Measurements from ENCODE around the gene MDM4.

DNA sequence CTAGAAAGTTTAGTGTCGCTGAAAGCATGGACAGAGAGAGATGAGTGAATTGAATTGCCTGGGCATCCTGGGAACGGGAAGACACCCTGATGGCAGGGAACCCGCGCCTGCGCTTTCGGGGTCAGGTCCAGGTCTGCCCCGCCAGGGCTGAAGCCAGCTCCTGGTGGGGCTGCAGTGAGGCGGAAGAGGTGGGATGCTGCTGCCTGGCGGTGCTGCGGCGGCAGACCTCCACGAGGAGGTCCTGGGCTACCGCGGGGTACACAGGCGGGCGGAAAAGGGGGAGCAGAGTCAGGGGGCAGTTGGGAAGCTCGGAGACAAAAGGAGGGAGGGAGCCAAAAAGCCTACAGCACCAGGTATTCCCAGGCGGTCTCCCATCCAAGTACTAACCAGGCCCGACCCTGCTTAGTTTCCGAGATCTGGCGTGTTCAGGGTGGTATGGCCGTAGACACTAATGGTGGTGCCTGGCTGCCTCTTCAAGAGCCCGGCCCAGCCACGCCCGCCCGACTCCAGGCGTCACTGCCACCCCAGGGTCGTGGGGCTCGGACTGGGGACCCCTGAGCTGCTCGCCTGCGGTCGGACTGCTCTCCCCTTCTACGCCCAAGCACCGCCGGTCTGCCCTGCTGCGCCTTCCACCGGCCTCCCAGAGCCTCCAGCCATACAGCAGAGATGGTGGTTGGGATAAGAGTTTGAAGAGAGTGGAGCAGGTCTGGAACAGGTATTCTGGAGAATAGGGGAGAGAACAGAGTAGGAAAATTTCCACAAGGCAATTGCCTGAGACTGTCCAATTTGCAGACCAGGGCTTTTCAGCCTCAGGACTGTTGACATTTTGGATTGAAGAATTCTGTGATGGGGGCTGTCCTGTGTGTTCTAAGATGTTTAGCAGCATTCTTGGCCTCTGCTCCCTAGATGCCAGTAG, 46.1 kb downstream of the MDM4 start:
- TF ChIP-seq, protein P1, sequence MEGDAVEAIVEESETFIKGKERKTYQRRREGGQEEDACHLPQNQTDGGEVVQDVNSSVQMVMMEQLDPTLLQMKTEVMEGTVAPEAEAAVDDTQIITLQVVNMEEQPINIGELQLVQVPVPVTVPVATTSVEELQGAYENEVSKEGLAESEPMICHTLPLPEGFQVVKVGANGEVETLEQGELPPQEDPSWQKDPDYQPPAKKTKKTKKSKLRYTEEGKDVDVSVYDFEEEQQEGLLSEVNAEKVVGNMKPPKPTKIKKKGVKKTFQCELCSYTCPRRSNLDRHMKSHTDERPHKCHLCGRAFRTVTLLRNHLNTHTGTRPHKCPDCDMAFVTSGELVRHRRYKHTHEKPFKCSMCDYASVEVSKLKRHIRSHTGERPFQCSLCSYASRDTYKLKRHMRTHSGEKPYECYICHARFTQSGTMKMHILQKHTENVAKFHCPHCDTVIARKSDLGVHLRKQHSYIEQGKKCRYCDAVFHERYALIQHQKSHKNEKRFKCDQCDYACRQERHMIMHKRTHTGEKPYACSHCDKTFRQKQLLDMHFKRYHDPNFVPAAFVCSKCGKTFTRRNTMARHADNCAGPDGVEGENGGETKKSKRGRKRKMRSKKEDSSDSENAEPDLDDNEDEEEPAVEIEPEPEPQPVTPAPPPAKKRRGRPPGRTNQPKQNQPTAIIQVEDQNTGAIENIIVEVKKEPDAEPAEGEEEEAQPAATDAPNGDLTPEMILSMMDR (IDR thresholded peaks at IDR 0.05; ENCODE audit: borderline replicate concordance, extremely low read depth, low read length, poor library complexity, severe bottlenecking): no peak
- TF ChIP-seq EZH2 (IDR thresholded peaks at IDR 0.05; ENCODE audit: borderline replicate concordance, low read depth, low read length, severe bottlenecking): no peak
